Measurements from ENCODE around the gene ATAD3A.
"Not testable (repeated sequence)": the region's sequence is repeated elsewhere in the genome, so short reads cannot be mapped to it uniquely, and the experiment has no call there.

Gene ATAD3A

GRCh38 chr1:1523226-1523625, 11.3 kb downstream of the ATAD3A start:
- H3K79me2 ChIP-seq (ENCODE audit: control insufficient read depth, insufficient read depth, low read length); H3K4me2 ChIP-seq (ENCODE audit: low read length); H2BK120ac ChIP-seq (ENCODE audit: low read depth, low read length); H3K56ac ChIP-seq (ENCODE audit: low read length); H2BK5ac ChIP-seq (ENCODE audit: low read length); H3K18ac ChIP-seq (ENCODE audit: low read length); H2AK5ac ChIP-seq (ENCODE audit: low read length); DNase-seq; H3K27me3 ChIP-seq (ENCODE audit: insufficient read depth, low read length, poor library complexity); H3K4me1 ChIP-seq (ENCODE audit: control insufficient read depth, low read depth, low read length); H3K36me3 ChIP-seq (ENCODE audit: control insufficient read depth, insufficient read depth, low read length); H3K4me3 ChIP-seq (ENCODE audit: low read length); H3K23ac ChIP-seq (ENCODE audit: low read length); H3K79me1 ChIP-seq (ENCODE audit: low read length); H2BK15ac ChIP-seq (replicated peaks; ENCODE audit: low read depth); H3K27ac ChIP-seq (ENCODE audit: low read depth, low read length); H4K8ac ChIP-seq (ENCODE audit: low read depth, low read length); H3K9ac ChIP-seq (ENCODE audit: low read length); H3K4ac ChIP-seq (ENCODE audit: low read depth, low read length); H4K5ac ChIP-seq (ENCODE audit: low read length): not testable (repeated sequence)
- no CpG with 5 or more reads among the region's 31 CpGs for WGBS (ENCODE audit: extremely low coverage, insufficient coverage, low lambda C conversion rate)

GRCh38 chr1:1523651-1524050, 11.7 kb downstream of the ATAD3A start:
- H2BK5ac ChIP-seq (ENCODE audit: low read length); H3K9ac ChIP-seq (ENCODE audit: low read length); H4K5ac ChIP-seq (ENCODE audit: low read length): not testable (repeated sequence)

GRCh38 chr1:1524750-1525383, 12.9 kb downstream of the ATAD3A start:
- not testable (repeated sequence) for H2BK120ac ChIP-seq (ENCODE audit: low read depth, low read length); H3K27me3 ChIP-seq (ENCODE audit: insufficient read depth, low read length, poor library complexity); H3K18ac ChIP-seq (ENCODE audit: low read length); H4K8ac ChIP-seq (ENCODE audit: low read depth, low read length); H2BK15ac ChIP-seq (replicated peaks; ENCODE audit: low read depth); H3K4me2 ChIP-seq (ENCODE audit: low read length); H3K4me3 ChIP-seq (ENCODE audit: low read length); H4K5ac ChIP-seq (ENCODE audit: low read length); H3K9ac ChIP-seq (ENCODE audit: low read length); H3K79me2 ChIP-seq (ENCODE audit: control insufficient read depth, insufficient read depth, low read length); H3K4ac ChIP-seq (ENCODE audit: low read depth, low read length); H2BK5ac ChIP-seq (ENCODE audit: low read length); H3K36me3 ChIP-seq (ENCODE audit: control insufficient read depth, insufficient read depth, low read length); H3K27ac ChIP-seq (ENCODE audit: low read depth, low read length); H3K79me1 ChIP-seq (ENCODE audit: low read length); H2AK5ac ChIP-seq (ENCODE audit: low read length); H3K56ac ChIP-seq (ENCODE audit: low read length); DNase-seq; H3K23ac ChIP-seq (ENCODE audit: low read length); H3K4me1 ChIP-seq (ENCODE audit: control insufficient read depth, low read depth, low read length)
- WGBS (ENCODE audit: extremely low coverage, insufficient coverage, low lambda C conversion rate), result no CpG with 5 or more reads among the region's 30 CpGs

More at GRCh38 chr1:1523651-1524050, 11.7 kb downstream of the ATAD3A start:
- H3K79me2 ChIP-seq (ENCODE audit: control insufficient read depth, insufficient read depth, low read length); H3K23ac ChIP-seq (ENCODE audit: low read length); H3K4me3 ChIP-seq (ENCODE audit: low read length); H3K4ac ChIP-seq (ENCODE audit: low read depth, low read length); H3K36me3 ChIP-seq (ENCODE audit: control insufficient read depth, insufficient read depth, low read length); H2BK120ac ChIP-seq (ENCODE audit: low read depth, low read length); H2AK5ac ChIP-seq (ENCODE audit: low read length); H3K4me1 ChIP-seq (ENCODE audit: control insufficient read depth, low read depth, low read length); H3K27ac ChIP-seq (ENCODE audit: low read depth, low read length); H4K8ac ChIP-seq (ENCODE audit: low read depth, low read length); H2BK15ac ChIP-seq (replicated peaks; ENCODE audit: low read depth); H3K56ac ChIP-seq (ENCODE audit: low read length); H3K18ac ChIP-seq (ENCODE audit: low read length); H3K4me2 ChIP-seq (ENCODE audit: low read length); DNase-seq; H3K27me3 ChIP-seq (ENCODE audit: insufficient read depth, low read length, poor library complexity); H3K79me1 ChIP-seq (ENCODE audit: low read length): not testable (repeated sequence)
- no CpG with 5 or more reads among the region's 17 CpGs for WGBS (ENCODE audit: extremely low coverage, insufficient coverage, low lambda C conversion rate)

- H3K18ac ChIP-seq (ENCODE audit: low read length); H2BK15ac ChIP-seq (replicated peaks; ENCODE audit: low read depth); H3K27me3 ChIP-seq (ENCODE audit: insufficient read depth, low read length, poor library complexity); H3K79me1 ChIP-seq (ENCODE audit: low read length); H3K79me2 ChIP-seq (ENCODE audit: control insufficient read depth, insufficient read depth, low read length); H3K4ac ChIP-seq (ENCODE audit: low read depth, low read length); DNase-seq; H3K27ac ChIP-seq (ENCODE audit: low read depth, low read length); H4K8ac ChIP-seq (ENCODE audit: low read depth, low read length); H2AK5ac ChIP-seq (ENCODE audit: low read length); H3K9ac ChIP-seq (ENCODE audit: low read length); H2BK5ac ChIP-seq (ENCODE audit: low read length); H3K4me3 ChIP-seq (ENCODE audit: low read length); H3K36me3 ChIP-seq (ENCODE audit: control insufficient read depth, insufficient read depth, low read length); H3K4me2 ChIP-seq (ENCODE audit: low read length); H3K4me1 ChIP-seq (ENCODE audit: control insufficient read depth, low read depth, low read length); H3K23ac ChIP-seq (ENCODE audit: low read length); H3K56ac ChIP-seq (ENCODE audit: low read length); H4K5ac ChIP-seq (ENCODE audit: low read length); H2BK120ac ChIP-seq (ENCODE audit: low read depth, low read length): not testable (repeated sequence)
- no CpG with 5 or more reads among the region's 21 CpGs for WGBS (ENCODE audit: extremely low coverage, insufficient coverage, low lambda C conversion rate)
Measured at GRCh38 chr1:1526476-1526875, 14.5 kb downstream of the ATAD3A start.

- DNase-seq, result no peak
- H3K56ac ChIP-seq (ENCODE audit: low read length), result no peak overlapping the region
Measured at GRCh38 chr1:1527092-1527816, 15.3 kb downstream of the ATAD3A start.

More at GRCh38 chr1:1527092-1527816, 15.3 kb downstream of the ATAD3A start:
- H3K9ac ChIP-seq (ENCODE audit: low read length), result no peak overlapping the region
- H3K79me1 ChIP-seq (ENCODE audit: low read length), result no peaks in the 10 kb centered on the region
- no peak overlapping the region for H3K4me3 ChIP-seq (ENCODE audit: low read length)
- no peaks in the 10 kb centered on the region for H3K79me2 ChIP-seq (ENCODE audit: control insufficient read depth, insufficient read depth, low read length)
- no CpG with 5 or more reads among the region's 31 CpGs for WGBS (ENCODE audit: extremely low coverage, insufficient coverage, low lambda C conversion rate)
- no peak overlapping the region for H2AK5ac ChIP-seq (ENCODE audit: low read length)
- H3K36me3 ChIP-seq (ENCODE audit: control insufficient read depth, insufficient read depth, low read length), result peaks cover 3% of the 10 kb centered on the region
- H3K4me1 ChIP-seq (ENCODE audit: control insufficient read depth, low read depth, low read length), result no peaks in the 10 kb centered on the region
- no peak overlapping the region for H2BK5ac ChIP-seq (ENCODE audit: low read length)
- no peaks in the 10 kb centered on the region for H3K27me3 ChIP-seq (ENCODE audit: insufficient read depth, low read length, poor library complexity)
- no peak overlapping the region for H4K8ac ChIP-seq (ENCODE audit: low read depth, low read length)
- no peak overlapping the region for H4K5ac ChIP-seq (ENCODE audit: low read length)
- H3K4me2 ChIP-seq (ENCODE audit: low read length), result no peak overlapping the region
- H2BK120ac ChIP-seq (ENCODE audit: low read depth, low read length), result no peak overlapping the region
- H3K18ac ChIP-seq (ENCODE audit: low read length), result no peak overlapping the region
- H2BK15ac ChIP-seq (replicated peaks; ENCODE audit: low read depth), result no peak overlapping the region
- no peak overlapping the region for H3K4ac ChIP-seq (ENCODE audit: low read depth, low read length)
- H3K27ac ChIP-seq (ENCODE audit: low read depth, low read length), result no peak overlapping the region
- no peak overlapping the region for H3K23ac ChIP-seq (ENCODE audit: low read length)

Measured in mesendoderm (in vitro differentiated cells).